HL-60 (cell line): ENCODE measurements around the gene ELMO1.

Experiments
- DNase-seq, 2 experiments: peaks; one replicate each; pipeline ENCODE4 v3.0.0-alpha.2; 2010 to 2020; ENCODE audit warnings: low read depth in 1 of 2, low spot score in 1 of 2
- H3K27ac ChIP-seq: fragments of 250-450 bp; sonication (Bioruptor Pico); replicated peaks from 2 replicates; pipeline ENCODE4 v1.5.1; 2020; ENCODE audit warnings: mild to moderate bottlenecking, moderate library complexity
- H3K27me3 ChIP-seq: fragments of 250-450 bp; sonication (Bioruptor Pico); 2 replicates; pipeline ENCODE4 v1.5.1; 2021; ENCODE audit warnings: mild to moderate bottlenecking, moderate library complexity; ENCODE audit not compliant: insufficient read depth, poor library complexity, severe bottlenecking
- H3K4me3 ChIP-seq: replicated peaks from 2 replicates; pipeline ENCODE4 v1.5.1; 2011; ENCODE audit warnings: mild to moderate bottlenecking, control low read depth, low read length; ENCODE audit not compliant: insufficient read depth
- GABPA ChIP-seq: IDR thresholded peaks from 2 replicates; pipeline ENCODE4 v1.6.1; 2012; ENCODE audit warnings: low read depth
- POLR2AphosphoS5 ChIP-seq: IDR thresholded peaks from 2 replicates; pipeline ENCODE4 v1.6.1; 2012; ENCODE audit warnings: low read depth
- SPI1 ChIP-seq: IDR thresholded peaks from 2 replicates; pipeline ENCODE4 v1.6.1; 2012; ENCODE audit warnings: low read depth, mild to moderate bottlenecking, borderline replicate concordance
- TF ChIP-seq, protein P1 (sequence below): IDR thresholded peaks from one replicate; pipeline ENCODE4 v1.5.1; 2011; ENCODE audit warnings: low read length, control low read depth, inconsistent platforms; ENCODE audit not compliant: insufficient read depth
- TF ChIP-seq, protein P2 (sequence below): IDR thresholded peaks from 2 replicates; pipeline ENCODE4 v1.6.1; 2012; ENCODE audit warnings: low read depth; ENCODE audit not compliant: insufficient replicate concordance

ELMO1 gene

DNA sequence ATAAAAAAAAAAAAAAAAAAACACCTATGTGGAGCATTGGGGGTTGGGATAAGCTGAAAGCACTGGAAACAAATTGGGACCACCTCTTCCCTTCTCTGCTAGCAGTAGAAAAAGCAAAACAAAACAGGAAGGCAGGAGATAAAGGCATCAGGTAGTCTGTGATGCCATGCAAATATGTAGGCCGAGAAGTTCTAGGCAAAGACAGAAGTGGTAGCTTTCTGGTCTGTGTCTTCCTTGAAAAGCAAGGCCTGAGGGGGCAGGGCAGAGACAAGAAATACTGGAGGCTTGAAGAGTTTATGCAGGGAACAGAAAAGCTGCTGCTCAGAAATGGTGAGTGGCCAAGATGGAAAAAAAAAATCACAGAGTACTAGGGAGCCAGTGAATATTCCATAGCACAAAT, 111.1 kb downstream of the ELMO1 start:
- H3K4me3 ChIP-seq: no peak overlapping the region

DNA sequence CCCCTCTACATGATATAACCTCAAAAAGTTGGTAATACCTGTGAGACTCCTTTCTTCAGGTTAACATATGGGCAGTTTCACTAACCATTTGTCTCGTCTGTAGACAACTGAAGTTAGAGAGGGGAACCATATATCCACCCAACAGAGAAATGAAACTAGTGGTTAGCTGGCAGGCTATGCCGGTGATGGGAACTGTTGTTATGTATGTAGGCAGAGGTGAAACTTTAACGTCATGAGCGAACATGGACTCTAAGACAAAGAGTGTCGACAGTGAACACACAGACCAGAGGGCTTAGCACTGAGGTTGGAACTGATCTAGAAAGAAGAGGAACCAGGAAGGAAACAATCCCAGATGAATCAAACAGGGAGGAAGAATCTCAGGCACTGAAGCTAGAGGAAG, 112.4 kb downstream of the ELMO1 start:
- Histone ChIP-seq H3K27me3 (no peaks in the 10 kb centered on the region), H3K4me3 (no peak overlapping the region), H3K27ac (no peak overlapping the region)
- TF ChIP-seq GABPA (no peak), POLR2AphosphoS5 (no peak)
- TF ChIP-seq, protein P1, sequence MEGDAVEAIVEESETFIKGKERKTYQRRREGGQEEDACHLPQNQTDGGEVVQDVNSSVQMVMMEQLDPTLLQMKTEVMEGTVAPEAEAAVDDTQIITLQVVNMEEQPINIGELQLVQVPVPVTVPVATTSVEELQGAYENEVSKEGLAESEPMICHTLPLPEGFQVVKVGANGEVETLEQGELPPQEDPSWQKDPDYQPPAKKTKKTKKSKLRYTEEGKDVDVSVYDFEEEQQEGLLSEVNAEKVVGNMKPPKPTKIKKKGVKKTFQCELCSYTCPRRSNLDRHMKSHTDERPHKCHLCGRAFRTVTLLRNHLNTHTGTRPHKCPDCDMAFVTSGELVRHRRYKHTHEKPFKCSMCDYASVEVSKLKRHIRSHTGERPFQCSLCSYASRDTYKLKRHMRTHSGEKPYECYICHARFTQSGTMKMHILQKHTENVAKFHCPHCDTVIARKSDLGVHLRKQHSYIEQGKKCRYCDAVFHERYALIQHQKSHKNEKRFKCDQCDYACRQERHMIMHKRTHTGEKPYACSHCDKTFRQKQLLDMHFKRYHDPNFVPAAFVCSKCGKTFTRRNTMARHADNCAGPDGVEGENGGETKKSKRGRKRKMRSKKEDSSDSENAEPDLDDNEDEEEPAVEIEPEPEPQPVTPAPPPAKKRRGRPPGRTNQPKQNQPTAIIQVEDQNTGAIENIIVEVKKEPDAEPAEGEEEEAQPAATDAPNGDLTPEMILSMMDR: no peak
- DNase-seq: no peak

More for the DNA sequence above, 111.1 kb downstream of the ELMO1 start:
- DNase-seq: no peak
- Histone ChIP-seq H3K27me3 (no peaks in the 10 kb centered on the region), H3K27ac (no peak overlapping the region)
- TF ChIP-seq, protein P1: no peak
- TF ChIP-seq SPI1 (no peak), POLR2AphosphoS5 (no peak), GABPA (no peak)

DNA sequence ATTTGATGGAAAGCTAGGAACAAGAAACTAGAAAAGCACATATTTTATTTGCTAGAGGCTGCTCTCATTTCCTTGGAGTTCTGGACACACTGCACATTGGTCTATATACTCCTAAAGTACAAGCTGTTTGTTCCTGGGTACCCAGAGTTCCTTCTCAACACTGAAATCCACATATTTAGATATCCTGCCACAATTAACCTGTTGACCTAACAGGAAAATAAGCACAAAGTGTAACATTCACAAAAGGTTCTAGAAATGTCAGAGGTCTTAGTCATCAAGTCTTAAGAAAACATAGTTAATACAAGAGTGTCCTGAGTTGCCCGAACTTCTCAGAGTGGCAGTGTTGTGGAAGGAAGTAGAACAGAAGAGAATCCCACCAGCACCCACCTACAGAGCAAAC, 115.6 kb downstream of the ELMO1 start:
- TF ChIP-seq, protein P2, sequence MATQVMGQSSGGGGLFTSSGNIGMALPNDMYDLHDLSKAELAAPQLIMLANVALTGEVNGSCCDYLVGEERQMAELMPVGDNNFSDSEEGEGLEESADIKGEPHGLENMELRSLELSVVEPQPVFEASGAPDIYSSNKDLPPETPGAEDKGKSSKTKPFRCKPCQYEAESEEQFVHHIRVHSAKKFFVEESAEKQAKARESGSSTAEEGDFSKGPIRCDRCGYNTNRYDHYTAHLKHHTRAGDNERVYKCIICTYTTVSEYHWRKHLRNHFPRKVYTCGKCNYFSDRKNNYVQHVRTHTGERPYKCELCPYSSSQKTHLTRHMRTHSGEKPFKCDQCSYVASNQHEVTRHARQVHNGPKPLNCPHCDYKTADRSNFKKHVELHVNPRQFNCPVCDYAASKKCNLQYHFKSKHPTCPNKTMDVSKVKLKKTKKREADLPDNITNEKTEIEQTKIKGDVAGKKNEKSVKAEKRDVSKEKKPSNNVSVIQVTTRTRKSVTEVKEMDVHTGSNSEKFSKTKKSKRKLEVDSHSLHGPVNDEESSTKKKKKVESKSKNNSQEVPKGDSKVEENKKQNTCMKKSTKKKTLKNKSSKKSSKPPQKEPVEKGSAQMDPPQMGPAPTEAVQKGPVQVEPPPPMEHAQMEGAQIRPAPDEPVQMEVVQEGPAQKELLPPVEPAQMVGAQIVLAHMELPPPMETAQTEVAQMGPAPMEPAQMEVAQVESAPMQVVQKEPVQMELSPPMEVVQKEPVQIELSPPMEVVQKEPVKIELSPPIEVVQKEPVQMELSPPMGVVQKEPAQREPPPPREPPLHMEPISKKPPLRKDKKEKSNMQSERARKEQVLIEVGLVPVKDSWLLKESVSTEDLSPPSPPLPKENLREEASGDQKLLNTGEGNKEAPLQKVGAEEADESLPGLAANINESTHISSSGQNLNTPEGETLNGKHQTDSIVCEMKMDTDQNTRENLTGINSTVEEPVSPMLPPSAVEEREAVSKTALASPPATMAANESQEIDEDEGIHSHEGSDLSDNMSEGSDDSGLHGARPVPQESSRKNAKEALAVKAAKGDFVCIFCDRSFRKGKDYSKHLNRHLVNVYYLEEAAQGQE: no peak
- TF ChIP-seq, protein P1: no peak
- no peak for TF ChIP-seq POLR2AphosphoS5
- no peak for TF ChIP-seq SPI1
- no peak for TF ChIP-seq GABPA
- no peak overlapping the region for H3K4me3 ChIP-seq
- no peaks in the 10 kb centered on the region for H3K27me3 ChIP-seq
- peak overlapping the region; percentile 42 for H3K27ac ChIP-seq
- no peak for DNase-seq

DNA sequence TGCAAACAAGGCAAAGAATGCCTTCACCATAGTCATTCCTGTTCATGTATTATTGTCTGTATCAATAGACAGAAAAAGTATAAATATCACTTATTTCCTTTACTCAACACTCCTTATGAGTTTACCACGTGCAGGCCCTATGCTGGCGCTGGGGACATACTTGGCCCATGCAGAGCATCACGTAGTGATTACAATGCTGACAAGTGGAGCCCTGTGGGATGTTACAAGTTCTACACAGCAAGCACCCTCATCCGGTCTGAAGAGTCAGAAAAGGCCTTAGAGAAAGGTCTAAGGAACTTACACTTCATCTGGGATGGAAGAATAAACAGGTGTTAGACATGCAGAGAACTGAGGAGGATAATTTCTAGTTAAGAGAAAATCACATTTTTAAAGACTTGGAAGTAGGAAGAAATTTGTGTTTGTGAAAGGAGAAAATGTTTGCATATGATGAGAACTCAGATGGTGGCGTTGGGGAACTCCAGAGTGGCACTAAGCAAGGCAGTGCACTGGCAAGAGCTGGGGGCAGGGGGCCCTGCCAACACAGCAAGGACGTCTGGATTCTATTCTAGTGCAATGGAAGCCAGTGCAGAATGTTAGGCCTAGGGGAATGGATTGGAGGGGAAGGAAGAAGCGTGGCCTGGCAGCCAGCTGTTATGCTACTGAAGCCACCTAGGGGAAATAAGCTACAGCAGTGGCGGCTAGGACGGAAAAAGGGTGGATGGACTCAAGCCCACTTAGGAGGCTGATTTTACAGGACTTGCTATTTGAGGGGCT, 116.2 kb downstream of the ELMO1 start:
- TF ChIP-seq, protein P1: no peak
- TF ChIP-seq SPI1 (no peak), GABPA (no peak), POLR2AphosphoS5 (no peak)
- TF ChIP-seq, protein P2: no peak
- Histone ChIP-seq H3K27me3 (no peaks in the 10 kb centered on the region), H3K4me3 (no peak overlapping the region), H3K27ac (no peak overlapping the region; the same call in 1 of the 2 replicates)
- DNase-seq: no peak
